ENCODE measurements around the gene DPEP1.

The DPEP1 gene

GRCh38 chr16:89599902-89600301 is 13.5 kb upstream of the DPEP1 start:
- no peak for DNase-seq

GRCh38 chr16:89600427-89600826 is 13.0 kb upstream of the DPEP1 start:
- no peak for DNase-seq

- DNase-seq: no peak
These were observed 12.5 kb upstream of the DPEP1 start for GRCh38 chr16:89600956-89601355.

GRCh38 chr16:89601906-89602272 is 11.6 kb upstream of the DPEP1 start:
- no peak for DNase-seq

- DNase-seq: peak; percentile 53
These were observed 11.0 kb upstream of the DPEP1 start for GRCh38 chr16:89602273-89602951.

GRCh38 chr16:89602952-89603590 is 10.4 kb upstream of the DPEP1 start:
- no peak for DNase-seq

- no peak for DNase-seq
These were observed 8.7 kb upstream of the DPEP1 start for GRCh38 chr16:89604764-89605163.

GRCh38 chr16:89605186-89605970 is 8.1 kb upstream of the DPEP1 start:
- DNase-seq: no peak

GRCh38 chr16:89606006-89606405 is 7.4 kb upstream of the DPEP1 start:
- no peak for DNase-seq

- no peak for DNase-seq
These were observed 6.0 kb upstream of the DPEP1 start for GRCh38 chr16:89607453-89607852.

GRCh38 chr16:89607937-89608740 is 5.3 kb upstream of the DPEP1 start:
- no peak for DNase-seq

GRCh38 chr16:89610108-89610453 is 3.4 kb upstream of the DPEP1 start:
- DNase-seq: no peak

- DNase-seq: no peak
These were observed 851 bp upstream of the DPEP1 start for GRCh38 chr16:89612415-89613166.

- no peak for DNase-seq
These were observed 565 bp downstream of the DPEP1 start for GRCh38 chr16:89613954-89614459.

- no peak for DNase-seq
These were observed 1.7 kb downstream of the DPEP1 start for GRCh38 chr16:89615176-89615575.

- DNase-seq: no peak
These were observed 2.2 kb downstream of the DPEP1 start for GRCh38 chr16:89615596-89616090.

- no peak for DNase-seq
These were observed 3.2 kb downstream of the DPEP1 start for GRCh38 chr16:89616623-89617022.

- no peak for DNase-seq
These were observed 3.6 kb downstream of the DPEP1 start for GRCh38 chr16:89617036-89617435.

GRCh38 chr16:89618109-89618998 is 4.9 kb downstream of the DPEP1 start:
- DNase-seq: no peak

- DNase-seq: no peak
These were observed 6.4 kb downstream of the DPEP1 start for GRCh38 chr16:89619840-89620239.

- DNase-seq: no peak
These were observed 7.0 kb downstream of the DPEP1 start for GRCh38 chr16:89620406-89620841.
